ENCODE results near the gene MRPL19. TPM values are rescaled to one million over a fixed set of nuclear protein-coding genes. Genes with fewer than 3 reads are reported as not detected.
"Not testable (repeated sequence)": the region's sequence is repeated elsewhere in the genome, so short reads cannot be mapped to it uniquely, and the experiment has no call there.

MRPL19 gene
- total RNA-seq, 2 donors from 2014 or later: 34.1 to 47.5 TPM

DNA sequence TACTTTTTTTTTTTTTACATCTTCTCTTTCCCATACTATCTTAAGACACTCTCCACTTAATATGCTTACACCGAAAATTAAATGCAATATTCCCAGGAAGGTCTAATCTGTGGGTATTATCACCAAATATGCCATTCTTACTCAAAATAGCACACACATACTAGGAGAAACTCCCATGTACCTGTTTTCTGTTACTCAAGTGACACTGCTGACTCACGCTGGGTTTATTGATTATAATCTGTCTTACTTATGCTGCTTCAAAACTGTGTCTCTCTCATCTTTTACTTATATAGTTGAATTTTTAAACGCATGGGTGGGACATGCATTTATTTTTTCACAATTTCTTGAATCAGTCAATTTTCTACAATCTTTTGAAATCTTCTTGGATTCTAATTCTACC is 29.9 kb downstream of the MRPL19 start:
- no peak overlapping the region for H3K4me3 ChIP-seq

GRCh38 chr2:75679556-75679955 is 33.0 kb downstream of the MRPL19 start:
- Histone ChIP-seq H3K4me1 (replicated peaks) (no peaks in the 10 kb centered on the region), H3K9me3 (no peaks in the 10 kb centered on the region), H3K27ac (no peak overlapping the region), H3K4me3 (no peak overlapping the region), H3K27me3 (replicated peaks; ENCODE audit: insufficient read depth) (no peaks in the 10 kb centered on the region), H3K36me3 (no peaks in the 10 kb centered on the region)
- TF ChIP-seq, protein P1, sequence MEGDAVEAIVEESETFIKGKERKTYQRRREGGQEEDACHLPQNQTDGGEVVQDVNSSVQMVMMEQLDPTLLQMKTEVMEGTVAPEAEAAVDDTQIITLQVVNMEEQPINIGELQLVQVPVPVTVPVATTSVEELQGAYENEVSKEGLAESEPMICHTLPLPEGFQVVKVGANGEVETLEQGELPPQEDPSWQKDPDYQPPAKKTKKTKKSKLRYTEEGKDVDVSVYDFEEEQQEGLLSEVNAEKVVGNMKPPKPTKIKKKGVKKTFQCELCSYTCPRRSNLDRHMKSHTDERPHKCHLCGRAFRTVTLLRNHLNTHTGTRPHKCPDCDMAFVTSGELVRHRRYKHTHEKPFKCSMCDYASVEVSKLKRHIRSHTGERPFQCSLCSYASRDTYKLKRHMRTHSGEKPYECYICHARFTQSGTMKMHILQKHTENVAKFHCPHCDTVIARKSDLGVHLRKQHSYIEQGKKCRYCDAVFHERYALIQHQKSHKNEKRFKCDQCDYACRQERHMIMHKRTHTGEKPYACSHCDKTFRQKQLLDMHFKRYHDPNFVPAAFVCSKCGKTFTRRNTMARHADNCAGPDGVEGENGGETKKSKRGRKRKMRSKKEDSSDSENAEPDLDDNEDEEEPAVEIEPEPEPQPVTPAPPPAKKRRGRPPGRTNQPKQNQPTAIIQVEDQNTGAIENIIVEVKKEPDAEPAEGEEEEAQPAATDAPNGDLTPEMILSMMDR (IDR thresholded peaks at IDR 0.05): no peak
- TF ChIP-seq POLR2AphosphoS5 (IDR thresholded peaks at IDR 0.05): no peak
- no peak for TF ChIP-seq POLR2A (IDR thresholded peaks at IDR 0.05)
- no peak for DNase-seq (ENCODE audit: low spot score)
- WGBS: 91% methylated on average over 1 of the region's 1 CpG
- intact Hi-C loops (cut with DNase I): loop anchor here (5.0 kb wide), 1 partner anchor 37 kb away; no protein-coding TSS in a partner anchor

More for the DNA sequence above, 29.9 kb downstream of the MRPL19 start:
- no peak overlapping the region for H3K27ac ChIP-seq
- H3K9me3 ChIP-seq: no peaks in the 10 kb centered on the region
- TF ChIP-seq POLR2A (IDR thresholded peaks at IDR 0.05): no peak
- TF ChIP-seq, protein P1 (IDR thresholded peaks at IDR 0.05): no peak
- no peak for TF ChIP-seq POLR2AphosphoS5 (IDR thresholded peaks at IDR 0.05)
- H3K36me3 ChIP-seq: no peaks in the 10 kb centered on the region
- DNase-seq (ENCODE audit: low spot score): no peak
- intact Hi-C loops (cut with DNase I): loop anchor here (5.0 kb wide), 1 partner anchor 34 kb away; no protein-coding TSS in a partner anchor
- 98% methylated on average over 3 of the region's 3 CpGs for WGBS
- H3K27me3 ChIP-seq (replicated peaks; ENCODE audit: insufficient read depth): no peaks in the 10 kb centered on the region
- no peaks in the 10 kb centered on the region for H3K4me1 ChIP-seq (replicated peaks)

GRCh38 chr2:75680402-75680801 is 33.8 kb downstream of the MRPL19 start:
- intact Hi-C loops (cut with DNase I): no loop called here
- Histone ChIP-seq H3K9me3 (no peaks in the 10 kb centered on the region), H3K27ac (no peak overlapping the region), H3K4me1 (replicated peaks) (no peaks in the 10 kb centered on the region), H3K4me3 (no peak overlapping the region), H3K27me3 (replicated peaks; ENCODE audit: insufficient read depth) (no peaks in the 10 kb centered on the region), H3K36me3 (no peaks in the 10 kb centered on the region)
- no peak for DNase-seq (ENCODE audit: low spot score)
- WGBS: 86% methylated on average over 1 of the region's 1 CpG
- TF ChIP-seq, protein P1 (IDR thresholded peaks at IDR 0.05): no peak
- TF ChIP-seq POLR2AphosphoS5 (IDR thresholded peaks at IDR 0.05) (no peak), POLR2A (IDR thresholded peaks at IDR 0.05) (no peak)

- WGBS: 98% methylated on average over 5 of the region's 5 CpGs
- H3K9me3 ChIP-seq; intact Hi-C loops (cut with DNase I); H3K27ac ChIP-seq; H3K4me3 ChIP-seq; H3K27me3 ChIP-seq (replicated peaks; ENCODE audit: insufficient read depth); H3K36me3 ChIP-seq; H3K4me1 ChIP-seq (replicated peaks); DNase-seq (ENCODE audit: low spot score): not testable (repeated sequence)
Observed at GRCh38 chr2:75683430-75683829, 36.8 kb downstream of the MRPL19 start.

GRCh38 chr2:75688196-75688595 is 41.6 kb downstream of the MRPL19 start:
- DNase-seq (ENCODE audit: low spot score): no peak
- Histone ChIP-seq H3K4me1 (replicated peaks) (no peaks in the 10 kb centered on the region), H3K4me3 (no peak overlapping the region), H3K27ac (no peak overlapping the region), H3K9me3 (no peaks in the 10 kb centered on the region), H3K27me3 (replicated peaks; ENCODE audit: insufficient read depth) (no peaks in the 10 kb centered on the region), H3K36me3 (peaks cover 0 to 4% of the 10 kb centered on the region in 2 donors)
- intact Hi-C loops (cut with DNase I): no loop called here
- TF ChIP-seq POLR2AphosphoS5 (IDR thresholded peaks at IDR 0.05): no peak
- TF ChIP-seq, protein P1 (IDR thresholded peaks at IDR 0.05): no peak
- 87% methylated on average over 1 of the region's 1 CpG for WGBS
